HG02642 (cell line): ENCODE data around the gene WDR86.

Source experiments
- ATAC-seq: cut with Tn5 transposase; IDR thresholded peaks from one replicate; pipeline ENCODE4 v1.9.1; 2021; ENCODE audit warnings: mild to moderate bottlenecking; ENCODE audit not compliant: unreplicated experiment, poor library complexity

The WDR86 gene

DNA sequence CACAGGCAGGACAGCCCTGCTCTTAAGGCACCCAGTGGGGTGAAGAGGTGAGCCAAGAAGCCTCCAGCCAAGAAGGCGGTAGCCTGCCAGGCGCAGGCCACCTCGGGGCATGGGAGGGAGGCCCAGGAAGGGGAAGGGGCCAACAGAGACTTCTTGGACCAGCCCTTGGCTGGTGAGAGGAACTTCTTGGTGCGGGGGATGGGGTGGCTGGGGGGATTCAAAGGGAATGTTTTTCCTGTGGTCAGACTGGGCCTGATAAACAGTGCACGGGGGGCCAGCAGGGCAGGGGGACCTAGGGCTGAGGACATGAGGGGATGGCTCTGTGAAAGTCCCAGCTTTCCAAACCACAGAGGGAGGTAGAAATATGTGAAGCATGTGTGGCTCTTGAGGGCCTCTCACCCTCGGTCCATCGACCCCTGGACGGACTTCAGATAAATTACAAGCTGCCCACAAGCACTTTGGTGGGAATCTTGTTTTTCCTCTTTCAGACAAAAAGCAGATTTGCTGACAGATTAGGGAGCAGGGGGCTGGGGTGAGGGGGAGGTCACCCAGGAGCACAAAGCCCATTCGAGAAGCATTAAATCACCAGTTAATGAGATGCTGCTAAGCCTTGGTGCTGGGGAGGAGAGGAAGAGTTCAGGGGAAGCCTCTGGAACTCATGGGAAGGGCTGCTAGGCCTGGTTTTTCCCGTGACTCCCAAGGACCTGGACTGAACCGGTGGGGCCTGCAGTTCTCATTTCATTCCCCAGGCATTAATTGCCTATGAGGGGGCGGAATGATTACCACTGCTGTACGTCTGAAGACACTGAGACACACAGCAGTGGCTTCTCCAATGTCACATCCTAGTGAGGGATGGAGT is 18.8 kb upstream of the WDR86 start:
- no peak for ATAC-seq

DNA sequence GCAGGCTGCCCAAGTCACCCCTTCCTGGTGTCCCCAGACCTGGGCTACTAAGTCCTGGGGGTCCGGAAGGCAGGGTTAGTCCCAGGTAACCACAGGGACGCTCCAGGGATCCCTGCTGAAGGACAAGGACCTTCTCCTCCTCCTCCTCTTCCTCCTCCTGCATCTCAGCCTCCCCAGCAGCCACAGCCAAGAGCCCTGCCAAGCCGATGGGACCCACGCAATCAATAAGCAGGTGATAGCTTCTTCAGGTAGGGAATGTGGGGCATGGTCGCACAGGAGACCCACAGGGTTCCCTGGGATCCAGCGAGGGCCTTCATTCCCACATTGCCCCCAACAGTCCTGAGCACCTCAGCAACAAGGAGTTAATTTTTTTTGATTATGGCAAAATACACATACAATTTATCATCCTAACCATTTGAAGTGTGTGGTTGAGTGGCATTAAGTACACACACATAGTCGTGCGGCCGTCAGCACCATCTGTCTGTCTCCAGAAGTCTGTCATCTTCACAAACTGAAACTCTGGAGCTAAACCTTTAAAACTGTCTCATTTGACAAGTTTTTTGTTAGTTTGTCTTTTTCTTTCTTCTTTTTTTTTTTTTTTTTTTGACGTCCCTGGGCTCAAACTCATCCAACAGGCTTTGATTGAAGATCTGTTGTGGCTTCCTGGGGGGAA is 18.0 kb upstream of the WDR86 start:
- no peak for ATAC-seq

DNA sequence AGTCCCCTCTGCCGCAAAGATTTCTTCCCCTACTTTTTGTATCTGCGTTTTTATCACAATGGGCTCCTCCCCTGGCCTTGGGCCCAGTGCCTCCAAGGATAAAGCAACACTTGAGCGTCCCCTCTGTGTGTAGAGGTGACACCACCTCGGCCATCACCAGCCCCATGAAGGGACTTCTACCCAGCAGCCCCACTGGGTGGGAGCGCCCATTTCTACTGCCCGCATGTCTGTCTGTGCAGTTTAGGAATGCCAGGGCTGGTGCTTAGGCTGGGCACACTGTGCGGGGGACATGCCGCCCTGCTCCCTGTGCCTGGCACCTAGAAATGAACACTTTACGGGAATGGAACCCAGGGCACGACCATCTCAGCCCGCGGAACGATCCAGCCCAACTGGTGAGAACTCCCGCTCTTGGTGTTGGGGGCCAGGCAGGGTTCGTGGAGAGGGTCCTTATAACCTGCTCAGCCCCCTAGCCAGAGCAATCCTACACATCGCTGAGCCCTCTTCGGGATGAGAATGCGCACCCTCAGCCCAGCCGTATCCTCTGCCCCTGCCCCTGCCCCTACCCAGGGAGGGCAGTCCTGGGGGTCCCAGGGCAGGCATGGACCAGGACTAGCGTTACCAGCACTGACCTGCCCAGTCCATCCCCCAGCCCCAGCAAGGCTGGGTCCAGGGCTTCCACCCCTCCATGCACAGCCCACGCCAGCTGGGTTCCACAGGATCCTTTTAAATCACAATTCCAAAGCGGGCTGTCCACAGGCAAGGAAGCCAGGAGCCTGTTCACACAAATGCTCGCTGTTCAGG is 17.3 kb upstream of the WDR86 start:
- ATAC-seq, result no peak

DNA sequence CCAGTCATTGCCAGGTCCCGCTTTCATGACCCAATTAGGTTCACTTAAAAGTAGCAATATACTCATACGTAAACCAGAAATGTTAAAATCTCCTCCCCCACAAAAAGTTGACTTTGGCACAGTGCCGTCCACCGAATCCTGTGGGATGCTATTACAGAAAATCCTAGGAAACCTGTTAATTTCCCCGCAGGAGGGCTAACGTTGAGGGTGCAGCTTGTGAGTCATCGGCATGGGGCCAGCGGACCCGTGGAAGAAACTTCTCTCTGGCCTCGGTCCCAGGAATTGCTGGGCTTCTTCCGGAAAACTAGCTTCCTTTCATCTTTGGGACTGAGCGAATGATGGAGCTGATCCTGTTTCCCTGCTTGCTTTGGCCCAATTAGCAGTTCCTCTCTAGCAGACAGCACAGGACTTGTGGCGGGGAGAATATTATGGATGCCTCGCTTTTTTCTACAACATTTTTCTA is 16.6 kb upstream of the WDR86 start:
- ATAC-seq, result no peak

DNA sequence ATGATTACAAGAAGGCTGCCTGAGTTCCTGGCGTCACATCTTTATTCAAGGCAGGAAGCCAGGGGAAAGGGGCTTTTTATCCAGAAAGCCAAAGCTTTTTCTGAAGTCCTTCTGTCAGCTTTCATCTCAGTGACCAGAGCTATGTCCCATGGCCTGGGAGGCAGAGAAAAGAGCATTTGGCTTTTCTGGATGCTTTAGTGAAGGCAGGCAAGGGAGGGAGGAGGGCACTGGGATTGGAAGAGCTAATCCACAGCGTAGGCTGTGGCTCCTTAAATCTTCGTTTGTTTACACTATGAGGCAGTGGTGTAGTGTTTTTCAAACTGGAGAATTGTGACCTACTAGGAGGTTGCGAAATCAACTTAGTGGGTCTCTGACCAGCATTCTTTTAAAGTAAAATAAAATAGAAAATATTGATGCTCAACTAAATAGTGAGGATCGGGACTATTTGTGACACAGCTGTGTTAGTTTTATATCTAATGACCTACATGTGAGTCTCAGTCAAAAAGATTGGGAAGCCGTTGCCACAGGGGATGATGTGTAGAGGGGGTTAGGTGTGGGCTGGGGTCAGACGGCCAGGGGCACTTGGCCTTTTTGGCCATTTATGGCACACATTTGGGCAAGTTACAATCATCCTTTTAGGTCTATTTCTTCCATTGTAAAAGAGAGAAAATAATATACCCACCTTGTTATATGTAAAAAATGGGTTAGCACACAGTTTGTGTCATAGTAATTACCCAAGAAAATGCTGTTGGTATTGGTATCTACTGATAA is 16.0 kb upstream of the WDR86 start:
- no peak for ATAC-seq

DNA sequence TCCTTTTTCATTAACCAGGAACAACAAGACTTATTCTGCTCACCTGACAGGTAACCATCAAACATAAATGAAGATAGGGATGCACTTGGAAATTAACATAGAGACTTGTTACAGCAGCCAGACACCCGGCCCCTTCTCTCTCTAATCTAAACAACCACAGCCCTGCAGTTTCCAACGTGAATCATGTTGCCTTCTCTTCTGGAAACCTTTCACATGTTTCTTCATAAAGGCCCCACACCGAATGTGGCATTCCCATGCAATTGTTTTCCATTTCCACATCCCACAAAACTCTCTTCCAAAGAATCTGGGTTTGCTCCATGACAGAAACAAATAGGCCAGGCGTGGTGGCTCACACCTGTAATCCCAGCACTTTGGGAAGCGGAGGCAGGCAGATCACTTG is 15.0 kb upstream of the WDR86 start:
- ATAC-seq, result no peak

DNA sequence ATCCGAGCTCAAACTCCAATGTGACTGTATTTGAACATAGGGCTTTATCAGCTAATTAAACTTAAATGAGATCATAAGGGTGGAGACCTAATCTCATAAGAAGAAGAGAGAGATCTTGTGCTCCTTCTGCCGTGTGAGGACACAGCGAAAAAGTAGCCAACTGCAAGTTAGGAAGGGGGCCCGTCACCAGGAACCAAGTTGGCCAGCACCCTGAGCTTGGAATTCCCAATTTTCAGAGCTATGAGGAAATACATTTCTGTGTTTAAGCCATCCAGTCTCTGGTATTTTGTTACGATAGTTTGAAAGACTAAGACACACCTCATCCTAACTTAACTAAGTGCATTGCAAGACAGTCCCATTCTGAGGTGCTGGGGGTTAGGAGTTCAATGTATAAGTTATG is 14.1 kb upstream of the WDR86 start:
- no peak for ATAC-seq

DNA sequence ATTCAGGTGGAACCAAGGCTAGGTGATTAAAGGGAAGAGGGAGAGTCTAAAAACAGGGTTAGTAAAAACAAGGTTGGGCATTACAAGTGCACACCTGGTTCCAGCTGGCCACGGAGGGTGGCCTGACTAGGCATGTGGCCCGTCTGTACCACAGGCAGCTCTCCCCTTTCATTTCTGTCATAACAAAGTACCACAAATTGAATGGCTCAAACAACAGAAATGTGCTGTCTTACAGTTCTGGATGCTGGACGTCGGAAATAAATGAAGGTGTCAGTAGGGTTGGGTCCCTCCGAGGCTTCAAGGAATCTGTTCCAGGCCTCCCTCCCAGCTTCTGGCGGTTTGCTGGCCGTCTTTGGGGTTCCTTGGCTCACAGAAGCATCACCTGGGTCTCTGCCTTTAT is 13.4 kb upstream of the WDR86 start:
- ATAC-seq, result no peak

DNA sequence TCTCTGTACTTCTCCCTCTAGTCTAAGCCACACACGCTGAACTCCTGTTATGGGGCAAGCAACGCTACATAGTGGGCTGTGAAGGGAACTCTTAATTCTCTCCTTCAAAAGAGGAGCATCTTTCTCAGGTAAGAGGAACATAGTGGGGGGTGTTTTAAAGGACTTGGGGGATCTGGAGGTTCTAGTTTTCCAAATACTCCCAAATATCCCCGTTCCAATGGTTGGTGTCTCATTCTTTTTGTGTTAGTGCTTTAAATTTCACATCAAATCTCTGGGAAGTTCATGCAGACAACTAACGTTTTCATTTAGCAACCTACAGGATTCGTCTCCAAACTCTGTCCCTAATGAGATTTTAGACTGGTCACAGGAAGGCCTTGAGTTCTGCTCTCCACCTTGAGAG is 12.4 kb upstream of the WDR86 start:
- no peak for ATAC-seq

DNA sequence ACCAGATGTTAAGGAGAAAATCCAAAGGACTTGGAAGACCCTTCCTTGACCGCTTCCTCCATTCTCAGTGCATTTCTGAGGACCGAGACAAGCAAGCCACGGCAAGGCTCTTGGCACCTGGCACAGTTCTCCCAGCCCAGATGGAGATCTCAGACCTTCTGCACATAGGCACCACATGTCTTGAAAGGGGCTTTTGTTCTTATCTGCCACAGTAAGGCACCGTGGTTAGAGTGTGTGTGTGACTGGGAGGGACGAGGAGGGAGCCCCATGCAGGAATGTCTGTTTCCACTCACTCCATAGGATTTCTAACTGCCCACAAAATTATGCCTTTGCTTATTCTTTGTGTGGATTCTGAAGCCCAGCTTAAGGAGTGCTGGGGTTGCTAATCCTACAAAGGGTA is 10.3 kb upstream of the WDR86 start:
- no peak for ATAC-seq

DNA sequence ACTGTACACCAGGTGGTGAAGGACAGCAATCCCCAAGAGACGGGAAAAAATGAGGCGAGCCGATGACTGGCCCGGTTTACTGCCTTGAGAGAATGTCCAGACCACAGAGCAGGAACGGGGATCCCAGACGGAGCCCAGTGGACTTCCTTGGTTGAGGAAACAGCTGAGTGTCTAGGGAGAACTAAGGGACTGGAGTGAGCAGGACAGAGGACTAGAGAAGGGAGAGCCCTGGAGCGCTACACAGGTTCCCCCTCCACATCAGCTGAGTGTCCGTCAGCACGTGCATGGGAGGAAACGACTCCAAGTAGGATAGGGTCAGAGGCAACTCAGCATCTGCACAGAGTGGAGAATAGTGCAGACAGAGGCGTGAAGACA is 7.1 kb upstream of the WDR86 start:
- no peak for ATAC-seq

DNA sequence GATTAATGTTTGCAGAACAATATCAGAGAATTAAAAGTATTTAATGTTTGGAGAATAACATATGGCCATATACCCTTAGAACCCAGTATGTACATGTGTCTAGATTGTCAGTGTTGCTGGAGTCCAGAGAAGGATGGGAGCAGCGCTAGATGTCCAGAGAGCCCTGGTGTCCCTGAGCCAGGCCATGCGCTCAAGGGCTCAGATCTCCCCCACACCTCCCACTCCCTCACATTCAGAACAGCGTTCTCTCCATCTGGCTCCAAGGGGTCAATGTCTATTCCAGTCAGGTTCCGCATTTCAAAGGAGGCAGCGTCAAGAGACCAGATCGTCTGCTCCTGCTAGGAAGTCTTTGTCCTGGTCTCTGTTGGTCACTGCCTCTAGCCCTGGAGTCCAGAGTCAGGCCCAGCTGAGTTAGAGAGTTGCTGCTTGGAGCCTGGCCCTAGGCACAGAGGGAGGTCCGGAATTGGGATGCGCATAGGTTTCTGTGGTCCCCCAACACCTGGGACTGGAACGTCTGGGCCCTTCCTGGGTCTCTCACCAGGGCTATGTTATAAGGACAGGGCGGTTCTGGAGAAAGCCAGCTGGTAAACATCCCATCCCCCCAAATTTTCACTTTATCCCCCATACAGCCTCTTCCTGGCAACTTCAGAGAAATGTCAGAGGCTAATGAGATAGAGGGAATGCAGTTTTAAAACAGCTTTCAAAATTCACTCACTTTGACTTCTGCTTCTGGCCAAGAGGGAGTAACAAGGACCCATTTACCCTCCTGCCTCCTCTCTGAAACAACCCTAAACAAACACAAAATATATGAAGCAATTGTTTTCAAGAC is 6.5 kb upstream of the WDR86 start:
- ATAC-seq, result no peak

DNA sequence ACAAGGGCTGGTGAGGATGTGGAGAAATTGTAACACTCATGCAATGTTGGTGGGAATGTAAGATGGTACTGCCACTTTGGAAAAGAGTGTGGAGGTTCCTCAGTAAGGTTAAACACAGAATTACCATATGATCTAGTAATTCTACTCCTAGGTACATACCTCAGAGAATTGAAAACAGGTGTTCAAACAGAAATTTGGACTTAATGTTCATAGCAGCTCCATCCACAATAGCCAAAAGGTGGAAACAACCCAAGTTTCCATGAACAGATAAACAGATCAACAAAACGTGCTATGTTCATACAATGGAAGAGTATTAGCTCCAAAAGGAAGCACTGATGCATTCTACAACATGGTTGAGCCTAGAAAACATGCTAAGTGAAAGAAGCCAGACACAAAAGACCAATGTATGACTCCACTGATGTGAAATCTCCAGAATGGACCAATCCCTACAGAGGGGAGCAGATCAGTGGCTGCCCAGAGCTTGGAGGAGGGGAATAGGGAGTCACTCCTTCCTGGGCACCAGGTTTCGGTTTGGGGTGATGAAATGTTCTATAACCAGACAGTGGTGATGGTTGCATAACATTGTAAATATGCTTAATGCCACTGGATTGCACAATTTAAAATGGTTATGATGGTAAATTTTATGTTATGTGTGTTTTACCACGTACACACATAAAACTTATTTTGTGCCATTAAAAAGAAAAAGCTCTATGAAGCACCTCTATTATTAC is 5.7 kb upstream of the WDR86 start:
- ATAC-seq, result no peak

DNA sequence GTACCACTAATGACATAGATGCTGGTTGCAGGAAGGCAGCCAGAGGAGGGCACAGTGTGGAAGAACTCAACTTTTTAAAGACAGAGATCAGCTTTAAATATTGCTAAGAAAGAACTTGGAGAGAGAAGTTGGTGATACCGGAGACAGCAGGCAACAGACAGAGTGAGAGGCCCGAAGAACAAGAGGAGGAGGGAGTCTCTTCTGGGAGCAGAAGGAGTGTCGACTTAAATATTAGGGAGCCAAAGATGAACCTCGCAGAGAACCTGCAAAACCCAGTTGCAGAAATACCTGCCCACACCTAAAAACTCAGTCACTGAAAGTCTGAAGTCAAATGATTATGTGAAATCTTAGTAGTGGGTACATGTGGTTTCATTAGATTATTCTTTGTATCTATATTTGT is 3.4 kb upstream of the WDR86 start:
- ATAC-seq, result no peak

DNA sequence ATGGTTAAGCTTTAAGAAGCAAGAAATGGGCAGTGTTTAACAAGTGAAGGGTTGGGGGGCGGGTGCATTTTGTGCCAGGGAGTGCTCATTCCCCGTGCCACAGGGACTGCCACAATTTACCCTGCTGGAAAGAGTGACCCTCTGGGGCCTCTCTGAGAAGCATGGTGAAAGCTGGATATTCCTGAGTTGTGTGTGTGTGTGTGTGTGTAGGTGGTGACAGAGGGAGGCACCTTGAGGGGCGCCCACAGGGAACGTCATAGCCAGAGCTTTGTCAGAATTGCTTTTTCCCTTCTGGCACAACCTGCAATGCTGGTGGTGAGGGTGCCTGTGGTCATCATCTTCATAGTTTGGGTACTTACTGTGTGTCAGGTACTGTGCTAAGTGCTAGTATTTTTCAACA is 2.5 kb upstream of the WDR86 start:
- no peak for ATAC-seq

DNA sequence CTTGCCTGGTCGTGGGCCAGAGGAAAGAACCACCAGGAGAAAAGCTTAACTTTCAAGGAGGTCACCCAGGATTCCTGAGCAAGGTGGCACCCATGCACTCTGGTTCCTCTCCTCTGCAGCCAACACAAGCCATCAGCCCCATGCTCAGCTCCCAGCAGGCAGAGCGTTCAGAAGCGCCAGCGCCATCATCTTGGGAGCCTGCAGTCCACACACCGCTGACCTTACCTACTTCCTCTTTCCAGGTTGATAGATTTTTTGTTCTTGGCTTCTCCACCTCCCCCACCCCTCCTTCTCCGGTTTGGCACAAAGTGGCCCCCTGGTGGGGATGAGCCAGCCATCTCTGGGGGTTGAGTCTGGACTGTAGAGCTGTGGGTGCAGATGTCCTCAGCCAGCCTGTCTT is 1.7 kb upstream of the WDR86 start:
- ATAC-seq, result no peak

DNA sequence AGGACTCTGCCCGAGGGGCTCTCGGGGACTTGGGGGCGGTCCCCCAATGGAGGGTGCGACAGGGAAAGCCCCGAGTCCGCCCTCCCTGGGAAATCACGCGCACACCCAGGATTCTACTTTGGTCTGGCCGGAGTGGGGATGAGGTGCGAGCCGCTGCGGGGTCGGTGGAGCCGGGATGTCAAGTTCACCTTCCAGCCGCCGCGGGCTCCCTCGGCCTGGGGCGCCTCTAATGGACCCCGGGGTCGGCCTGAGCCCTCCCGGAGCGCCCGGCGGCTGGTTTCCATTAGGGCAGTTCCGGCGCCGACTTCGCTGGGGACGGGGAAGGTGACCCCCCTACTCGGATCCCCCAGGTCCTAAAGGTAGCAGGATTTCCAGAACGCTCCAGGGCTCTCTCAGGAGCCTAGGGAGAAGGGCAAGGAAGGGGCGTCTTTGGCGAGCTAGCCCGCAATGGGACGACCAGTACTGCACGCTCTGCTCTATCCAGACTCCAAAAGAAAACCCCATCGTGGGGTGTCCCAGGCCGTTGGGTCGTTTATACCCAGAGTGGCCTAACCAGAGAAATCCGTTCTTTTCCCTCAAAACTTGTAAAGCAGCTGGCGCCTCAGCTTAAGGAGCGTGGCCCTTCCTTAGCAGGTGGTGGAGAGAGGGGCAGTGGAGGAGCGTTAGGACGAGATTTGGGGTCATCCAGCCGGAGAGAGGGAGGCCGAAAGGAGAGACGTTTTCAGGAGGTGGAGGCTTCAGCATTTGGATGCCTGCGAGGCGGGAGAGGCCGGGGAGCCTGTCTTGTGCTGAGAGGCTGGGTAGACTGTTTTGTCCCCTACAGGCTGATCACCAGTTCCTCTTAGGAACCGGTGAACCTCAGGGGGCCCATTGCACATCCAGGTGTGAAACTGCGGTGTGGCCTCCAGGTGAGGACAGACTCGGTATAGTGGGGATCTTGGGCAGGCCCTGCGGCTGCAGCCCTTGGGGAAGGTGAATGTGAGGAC is 860 bp upstream of the WDR86 start:
- no peak for ATAC-seq
